Measurements from ENCODE around the gene MYL5.

Gene MYL5

DNA sequence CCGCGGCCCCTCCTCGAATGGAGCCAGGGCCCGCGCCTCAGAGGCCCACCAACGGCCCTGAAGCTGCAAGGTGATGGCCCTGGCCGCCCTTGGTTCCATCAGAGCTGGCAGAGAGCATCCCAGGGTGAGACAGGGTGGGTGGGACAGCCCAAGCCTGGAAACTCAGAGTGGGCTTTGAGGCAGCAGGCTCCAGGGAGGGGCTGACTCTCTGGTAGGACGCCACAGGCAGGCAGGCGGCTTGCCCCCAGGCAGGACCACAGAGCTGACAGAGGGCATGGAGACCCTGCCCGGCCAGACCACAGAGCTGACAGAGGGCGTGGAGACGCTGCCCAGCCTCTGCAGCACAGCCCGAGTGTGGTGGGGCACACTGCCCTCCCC is 4.8 kb downstream of the MYL5 start:
- H3K36me3 ChIP-seq (ENCODE audit: insufficient read depth, low read length), result no peaks in the 10 kb centered on the region
- H3K9me3 ChIP-seq (ENCODE audit: low read depth, low read length), result no peaks in the 10 kb centered on the region
- TF ChIP-seq POLR2AphosphoS5 (IDR thresholded peaks at IDR 0.05; ENCODE audit: borderline replicate concordance, low read depth, low read length) (no peak), FOXP2 (optimal IDR thresholded peaks at IDR 0.05; ENCODE audit: control extremely low read depth, extremely low read length, insufficient read depth) (no peak), EZH2 (IDR thresholded peaks at IDR 0.05) (no peak)
- no peak overlapping the region for H3K9ac ChIP-seq (ENCODE audit: insufficient read length)
- H3K4me3 ChIP-seq, result no peak overlapping the region
- H3K27ac ChIP-seq, result no peak overlapping the region
- no peak for DNase-seq (ENCODE audit: low read depth, low spot score)

- Histone ChIP-seq H3K4me3 (no peak overlapping the region), H3K27ac (no peak overlapping the region), H3K9me3 (ENCODE audit: low read depth, low read length) (no peaks in the 10 kb centered on the region), H3K9ac (ENCODE audit: insufficient read length) (no peak overlapping the region), H3K36me3 (ENCODE audit: insufficient read depth, low read length) (no peaks in the 10 kb centered on the region)
- TF ChIP-seq EZH2 (IDR thresholded peaks at IDR 0.05), result no peak
- TF ChIP-seq FOXP2 (optimal IDR thresholded peaks at IDR 0.05; ENCODE audit: control extremely low read depth, extremely low read length, insufficient read depth), result no peak
- no peak for TF ChIP-seq POLR2AphosphoS5 (IDR thresholded peaks at IDR 0.05; ENCODE audit: borderline replicate concordance, low read depth, low read length)
- no peak for DNase-seq (ENCODE audit: low read depth, low spot score)
These were observed 5.3 kb downstream of the MYL5 start for GRCh38 chr4:679629-680028.

DNA sequence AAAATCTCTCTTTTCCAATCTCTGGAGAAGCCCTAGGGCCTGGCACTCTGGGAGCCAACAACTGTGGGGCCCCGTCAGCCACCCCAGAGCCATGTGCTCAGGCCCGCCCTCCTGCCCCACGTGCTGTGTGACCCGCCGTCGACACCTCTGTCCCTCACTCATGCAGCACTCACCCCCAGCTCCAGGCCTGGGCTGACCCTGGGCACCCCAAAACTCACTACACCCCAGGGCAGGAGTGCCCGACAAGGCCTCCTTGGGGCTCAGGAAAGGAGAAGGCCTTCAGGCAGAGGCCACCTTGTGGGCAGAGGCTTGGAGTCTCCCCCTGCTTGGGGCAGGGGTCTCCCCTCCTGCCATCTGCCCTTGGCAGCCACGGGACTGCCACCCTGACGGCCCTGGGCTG is 5.7 kb downstream of the MYL5 start:
- no peak for DNase-seq (ENCODE audit: low read depth, low spot score)
- Histone ChIP-seq H3K36me3 (ENCODE audit: insufficient read depth, low read length) (no peaks in the 10 kb centered on the region), H3K27ac (no peak overlapping the region), H3K4me3 (no peak overlapping the region), H3K9ac (ENCODE audit: insufficient read length) (no peak overlapping the region), H3K9me3 (ENCODE audit: low read depth, low read length) (no peaks in the 10 kb centered on the region)
- no peak for TF ChIP-seq POLR2AphosphoS5 (IDR thresholded peaks at IDR 0.05; ENCODE audit: borderline replicate concordance, low read depth, low read length)
- no peak for TF ChIP-seq FOXP2 (optimal IDR thresholded peaks at IDR 0.05; ENCODE audit: control extremely low read depth, extremely low read length, insufficient read depth)
- TF ChIP-seq EZH2 (IDR thresholded peaks at IDR 0.05), result no peak

DNA sequence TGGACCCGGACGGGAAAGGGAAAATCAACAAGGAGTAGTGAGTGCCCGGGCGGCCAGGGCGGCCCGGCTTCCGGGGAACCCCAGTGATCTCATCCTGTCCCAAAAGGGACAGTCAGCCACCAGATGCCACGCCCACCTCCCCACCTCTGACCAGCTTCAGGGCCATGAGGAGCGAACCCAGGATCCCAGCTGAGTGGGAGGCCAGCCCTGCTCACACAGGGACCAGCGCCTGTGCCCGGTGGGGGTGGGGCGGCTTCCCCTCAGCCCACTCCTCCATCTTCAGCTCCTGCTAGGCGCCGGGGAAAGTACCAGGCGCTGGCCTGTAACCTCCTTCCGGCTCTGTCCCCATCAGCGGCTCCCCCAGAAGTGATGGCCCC is 6.2 kb downstream of the MYL5 start:
- TF ChIP-seq EZH2 (IDR thresholded peaks at IDR 0.05) (no peak), POLR2AphosphoS5 (IDR thresholded peaks at IDR 0.05; ENCODE audit: borderline replicate concordance, low read depth, low read length) (no peak), FOXP2 (optimal IDR thresholded peaks at IDR 0.05; ENCODE audit: control extremely low read depth, extremely low read length, insufficient read depth) (no peak)
- Histone ChIP-seq H3K27ac (no peak overlapping the region), H3K4me3 (no peak overlapping the region), H3K9me3 (ENCODE audit: low read depth, low read length) (no peaks in the 10 kb centered on the region), H3K36me3 (ENCODE audit: insufficient read depth, low read length) (no peaks in the 10 kb centered on the region), H3K9ac (ENCODE audit: insufficient read length) (no peak overlapping the region)
- DNase-seq (ENCODE audit: low read depth, low spot score), result no peak

DNA sequence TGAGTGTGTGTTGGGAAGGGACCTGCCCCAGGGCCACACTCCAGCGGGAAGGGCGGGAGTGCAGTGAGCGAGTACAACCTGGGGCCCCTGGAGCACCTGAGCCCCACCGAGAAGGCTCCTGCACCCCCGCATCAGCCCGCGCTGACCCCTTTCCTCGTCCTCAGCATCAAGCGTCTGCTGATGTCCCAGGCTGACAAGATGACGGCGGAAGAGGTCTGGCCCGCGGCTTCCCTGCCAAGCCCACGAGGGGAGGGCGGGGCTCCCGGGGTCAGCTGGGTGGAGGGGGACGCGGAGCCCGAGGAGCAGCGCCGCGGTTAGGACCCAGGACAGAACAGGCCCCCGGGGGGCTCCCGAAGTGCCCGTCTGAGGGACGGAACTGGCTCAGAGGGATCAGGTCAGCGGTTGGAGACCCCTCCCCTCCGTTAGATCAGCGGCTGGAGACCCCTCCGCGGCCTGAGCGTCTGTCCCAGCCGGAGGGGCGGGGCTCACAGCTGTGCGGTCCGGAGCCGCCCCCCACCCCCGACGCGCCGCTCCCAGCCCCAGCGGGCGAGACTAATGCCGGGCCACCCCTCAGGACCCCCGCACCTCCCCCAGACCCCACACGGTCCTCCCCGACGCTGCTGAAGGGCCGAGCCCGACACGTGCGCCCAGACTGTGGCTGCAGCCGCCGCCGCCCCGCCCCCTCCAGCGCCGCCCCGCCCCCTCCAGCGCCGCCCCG is 6.7 kb downstream of the MYL5 start:
- TF ChIP-seq EZH2 (IDR thresholded peaks at IDR 0.05), result no peak
- no peak for TF ChIP-seq FOXP2 (optimal IDR thresholded peaks at IDR 0.05; ENCODE audit: control extremely low read depth, extremely low read length, insufficient read depth)
- TF ChIP-seq POLR2AphosphoS5 (IDR thresholded peaks at IDR 0.05; ENCODE audit: borderline replicate concordance, low read depth, low read length), result no peak; the same call in 1 of the 2 replicates
- Histone ChIP-seq H3K36me3 (ENCODE audit: insufficient read depth, low read length) (no peaks in the 10 kb centered on the region), H3K9me3 (ENCODE audit: low read depth, low read length) (no peaks in the 10 kb centered on the region), H3K4me3 (no peak overlapping the region), H3K27ac (no peak overlapping the region), H3K9ac (ENCODE audit: insufficient read length) (no peak overlapping the region)
- DNase-seq (ENCODE audit: low read depth, low spot score), result no peak

DNA sequence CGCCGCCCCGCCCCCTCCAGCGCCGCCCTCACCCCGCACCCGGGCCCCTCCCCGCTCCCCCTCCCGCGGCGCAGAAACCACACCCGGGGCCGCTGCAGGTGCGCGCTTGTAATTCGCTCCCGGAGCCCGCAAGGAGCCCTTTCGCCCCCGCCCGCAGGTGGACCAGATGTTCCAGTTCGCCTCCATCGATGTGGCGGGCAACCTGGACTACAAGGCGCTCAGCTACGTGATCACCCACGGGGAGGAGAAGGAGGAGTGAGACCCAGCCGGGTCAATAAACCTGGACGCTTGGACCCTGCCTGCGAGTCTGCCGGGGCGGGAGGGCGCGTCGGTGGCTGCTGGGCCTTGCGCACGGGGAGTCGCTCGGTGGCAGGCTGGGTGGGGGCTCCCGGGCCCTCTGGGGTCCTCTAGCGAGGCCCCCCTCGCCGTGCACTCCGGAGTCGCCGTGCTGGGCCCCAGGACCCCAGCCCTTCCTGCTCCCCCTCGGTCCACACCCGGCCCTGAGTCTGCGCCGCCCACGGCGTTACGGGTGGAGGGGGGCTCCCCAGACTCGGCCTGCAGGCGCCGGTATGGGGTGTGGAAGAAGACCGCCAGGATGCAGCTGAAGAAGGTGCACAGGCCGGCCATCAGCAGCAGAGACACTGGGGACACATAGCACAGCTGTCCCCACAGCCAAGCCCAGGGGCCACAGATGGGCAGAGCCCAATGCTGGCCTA is 7.6 kb downstream of the MYL5 start:
- TF ChIP-seq EZH2 (IDR thresholded peaks at IDR 0.05) (no peak), POLR2AphosphoS5 (IDR thresholded peaks at IDR 0.05; ENCODE audit: borderline replicate concordance, low read depth, low read length) (no peak), FOXP2 (optimal IDR thresholded peaks at IDR 0.05; ENCODE audit: control extremely low read depth, extremely low read length, insufficient read depth) (no peak)
- no peak overlapping the region for H3K27ac ChIP-seq
- H3K4me3 ChIP-seq, result no peak overlapping the region
- DNase-seq (ENCODE audit: low read depth, low spot score), result no peak
- no peaks in the 10 kb centered on the region for H3K36me3 ChIP-seq (ENCODE audit: insufficient read depth, low read length)
- H3K9ac ChIP-seq (ENCODE audit: insufficient read length), result no peak overlapping the region
- H3K9me3 ChIP-seq (ENCODE audit: low read depth, low read length), result no peaks in the 10 kb centered on the region

DNA sequence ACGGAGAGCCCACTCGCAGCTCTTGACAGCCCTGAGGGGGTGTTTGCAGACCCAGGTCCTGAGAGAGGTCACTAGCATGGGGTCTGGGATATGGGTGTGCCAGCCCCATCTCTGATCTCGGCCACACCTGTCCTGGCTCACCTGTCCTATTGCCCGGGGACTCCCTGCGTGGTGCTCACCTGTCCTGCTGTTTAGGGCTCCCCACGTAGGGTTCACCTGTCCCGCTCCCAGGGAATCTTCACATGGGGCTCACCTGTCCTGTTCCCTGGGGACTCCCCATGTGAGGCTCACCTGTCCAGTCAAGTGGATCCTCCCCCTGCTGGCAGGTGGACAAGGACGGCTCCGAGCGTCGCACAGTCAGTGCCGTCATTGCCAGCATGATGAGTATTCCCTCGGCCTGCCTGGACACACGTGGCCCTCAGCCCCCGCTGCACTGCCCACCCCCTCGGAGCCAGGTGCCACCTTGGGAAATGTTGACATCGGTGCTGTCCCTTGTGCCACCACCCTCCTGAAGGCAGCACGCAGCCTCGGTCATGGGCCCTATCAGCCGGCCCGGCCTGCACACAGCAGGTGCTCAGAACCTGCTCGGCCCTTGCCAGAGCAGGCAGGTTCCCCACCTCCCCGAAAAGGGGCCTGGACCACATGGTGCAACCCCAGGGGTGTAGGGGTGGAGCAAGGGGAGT is 8.3 kb downstream of the MYL5 start:
- Histone ChIP-seq H3K9me3 (ENCODE audit: low read depth, low read length) (no peaks in the 10 kb centered on the region), H3K27ac (no peak overlapping the region), H3K36me3 (ENCODE audit: insufficient read depth, low read length) (no peaks in the 10 kb centered on the region), H3K4me3 (no peak overlapping the region), H3K9ac (ENCODE audit: insufficient read length) (no peak overlapping the region)
- no peak for TF ChIP-seq POLR2AphosphoS5 (IDR thresholded peaks at IDR 0.05; ENCODE audit: borderline replicate concordance, low read depth, low read length)
- no peak for TF ChIP-seq EZH2 (IDR thresholded peaks at IDR 0.05)
- no peak for TF ChIP-seq FOXP2 (optimal IDR thresholded peaks at IDR 0.05; ENCODE audit: control extremely low read depth, extremely low read length, insufficient read depth)
- DNase-seq (ENCODE audit: low read depth, low spot score), result no peak

- H3K9me3 ChIP-seq (ENCODE audit: low read depth, low read length), result no peaks in the 10 kb centered on the region
- H3K27ac ChIP-seq, result no peak overlapping the region
- H3K36me3 ChIP-seq (ENCODE audit: insufficient read depth, low read length), result no peaks in the 10 kb centered on the region
- no peak for TF ChIP-seq FOXP2 (optimal IDR thresholded peaks at IDR 0.05; ENCODE audit: control extremely low read depth, extremely low read length, insufficient read depth)
- no peak for TF ChIP-seq POLR2AphosphoS5 (IDR thresholded peaks at IDR 0.05; ENCODE audit: borderline replicate concordance, low read depth, low read length)
- TF ChIP-seq EZH2 (IDR thresholded peaks at IDR 0.05), result no peak
- H3K9ac ChIP-seq (ENCODE audit: insufficient read length), result no peak overlapping the region
- no peak overlapping the region for H3K4me3 ChIP-seq
- DNase-seq (ENCODE audit: low read depth, low spot score), result no peak
These were observed 9.0 kb downstream of the MYL5 start for GRCh38 chr4:683247-683897.

Measured in SK-N-MC (cell line).